ENCODE measurements around the gene RECQL5.
"Not testable (repeated sequence)": the region's sequence is repeated elsewhere in the genome, so short reads cannot be mapped to it uniquely, and the experiment has no call there.

RECQL5 gene

DNA sequence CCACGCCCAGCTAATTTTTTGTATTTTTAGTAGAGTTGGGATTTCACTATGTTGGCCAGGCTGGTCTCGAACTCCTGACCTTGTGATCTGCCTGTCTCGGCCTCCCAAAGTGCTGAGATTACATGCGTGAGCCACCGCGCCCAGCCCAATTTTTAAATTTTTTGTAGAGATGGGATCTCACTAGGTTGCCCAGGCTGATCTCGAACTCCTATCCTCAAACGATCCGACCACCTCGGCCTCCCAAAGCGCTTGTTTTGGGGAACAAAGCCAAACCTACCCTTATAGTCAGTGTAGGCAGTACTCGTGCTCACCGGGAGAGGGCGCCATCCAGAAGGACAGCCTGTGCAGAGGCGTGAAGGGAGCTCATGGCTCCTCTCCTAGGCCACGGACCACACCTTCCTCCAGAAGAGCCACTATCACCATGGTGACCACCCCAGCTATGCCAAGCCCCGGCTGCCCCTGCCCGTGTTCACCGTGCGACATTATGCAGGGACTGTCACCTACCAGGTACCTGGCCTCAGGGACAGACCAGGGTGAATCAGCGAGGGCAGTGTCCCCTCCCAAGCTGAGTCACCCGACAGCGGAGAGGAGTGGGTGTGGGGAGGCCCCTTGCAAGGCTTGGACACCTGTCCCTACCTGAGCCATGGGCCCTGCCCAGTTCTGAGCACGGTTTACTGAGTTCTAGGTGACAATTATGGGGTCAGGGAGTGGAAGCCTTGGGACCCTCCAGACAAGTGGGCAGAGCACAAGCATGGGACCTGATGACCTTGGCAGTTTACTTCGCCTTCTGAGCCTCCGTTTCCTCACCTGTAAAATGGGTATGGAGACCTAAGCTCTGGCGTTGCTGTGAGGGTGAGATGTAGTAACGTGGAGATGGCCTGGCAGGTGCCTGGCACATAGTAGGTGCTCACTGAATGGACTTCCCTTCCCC, 65.6 kb downstream of the RECQL5 start:
- H3K4me1 Mint-ChIP-seq, result peaks cover 7% of the 10 kb centered on the region
- DNase-seq (ENCODE audit: low spot score in 2 of 2), result peak; percentile 67 to 69
- peak; percentile 88 for ATAC-seq (ENCODE audit: low read depth)
- H3K4me3 Mint-ChIP-seq, result no peak overlapping the region
- peaks cover 2% of the 10 kb centered on the region for H3K27me3 Mint-ChIP-seq
- H3K36me3 Mint-ChIP-seq, result peaks cover 1% of the 10 kb centered on the region
- H3K27ac Mint-ChIP-seq, result no peak overlapping the region
- H3K9me3 Mint-ChIP-seq, result no peaks in the 10 kb centered on the region

DNA sequence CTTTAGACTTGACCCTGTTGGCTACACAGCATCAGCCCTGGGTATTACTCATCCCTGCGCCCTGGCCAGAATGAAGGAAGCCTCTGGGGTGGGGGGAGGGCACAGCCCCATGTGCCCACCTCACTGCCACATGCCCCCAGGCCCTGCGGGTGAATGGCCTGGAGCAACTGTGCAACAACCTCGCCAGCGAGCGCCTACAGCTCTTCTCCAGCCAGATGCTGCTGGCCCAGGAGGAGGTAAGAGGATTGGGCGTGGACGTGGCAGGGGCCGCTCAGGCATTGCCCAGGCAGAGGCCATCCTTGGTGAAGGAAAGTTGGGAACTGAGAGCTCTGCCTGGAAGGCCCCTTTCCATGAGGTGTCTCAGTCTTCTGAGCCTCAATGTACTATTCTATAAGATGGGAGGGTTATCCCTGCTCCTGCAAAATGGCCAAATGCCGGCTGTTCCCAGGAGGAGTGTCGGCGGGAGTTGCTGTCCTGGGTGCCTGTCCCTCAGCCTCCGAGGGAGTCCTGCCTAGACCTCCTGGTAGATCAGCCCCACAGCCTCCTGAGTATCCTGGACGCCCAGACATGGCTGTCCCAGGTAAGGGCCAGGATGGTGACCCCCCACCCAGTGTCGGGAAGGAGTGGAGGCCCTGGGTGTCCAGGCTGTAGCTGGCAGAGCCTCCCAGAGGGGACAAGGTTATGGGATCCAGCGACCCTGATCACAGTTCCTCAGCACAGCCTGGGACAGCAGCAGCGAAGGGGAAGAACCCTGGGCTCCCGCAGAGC, 70.5 kb downstream of the RECQL5 start:
- H3K27ac Mint-ChIP-seq, result no peak overlapping the region
- H3K36me3 Mint-ChIP-seq, result no peaks in the 10 kb centered on the region
- DNase-seq (ENCODE audit: low spot score in 2 of 2), result no peak
- H3K4me1 Mint-ChIP-seq, result peaks cover 4% of the 10 kb centered on the region
- H3K9me3 Mint-ChIP-seq, result no peaks in the 10 kb centered on the region
- H3K4me3 Mint-ChIP-seq, result no peak overlapping the region
- no peak for ATAC-seq (ENCODE audit: low read depth)
- no peaks in the 10 kb centered on the region for H3K27me3 Mint-ChIP-seq

DNA sequence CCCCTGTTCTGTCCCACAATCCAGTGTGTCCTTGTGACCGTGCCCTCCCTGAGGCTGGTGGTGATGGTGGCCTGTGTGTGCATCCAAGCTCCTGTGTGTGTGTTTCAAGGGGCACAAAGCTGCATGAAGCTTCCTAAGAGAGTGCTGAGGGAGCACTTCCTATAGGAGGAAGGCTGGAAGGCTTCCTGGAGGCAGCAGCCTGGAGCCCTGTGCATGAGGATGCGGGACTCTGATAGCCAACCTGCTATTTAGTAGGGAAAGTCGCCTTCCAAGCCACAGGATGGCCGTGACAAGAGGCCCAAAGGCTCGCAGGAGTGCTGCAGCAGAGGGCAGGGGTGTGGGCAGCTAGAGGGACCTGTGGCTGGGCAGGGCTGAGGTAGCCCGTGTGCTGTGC, 71.0 kb downstream of the RECQL5 start:
- DNase-seq (ENCODE audit: low spot score in 2 of 2) (no peak), ATAC-seq (ENCODE audit: low read depth) (no peak)
- no peaks in the 10 kb centered on the region for H3K9me3 Mint-ChIP-seq
- no peaks in the 10 kb centered on the region for H3K36me3 Mint-ChIP-seq
- no peaks in the 10 kb centered on the region for H3K27me3 Mint-ChIP-seq
- no peak overlapping the region for H3K27ac Mint-ChIP-seq
- H3K4me1 Mint-ChIP-seq, result peaks cover 5% of the 10 kb centered on the region
- no peak overlapping the region for H3K4me3 Mint-ChIP-seq

DNA sequence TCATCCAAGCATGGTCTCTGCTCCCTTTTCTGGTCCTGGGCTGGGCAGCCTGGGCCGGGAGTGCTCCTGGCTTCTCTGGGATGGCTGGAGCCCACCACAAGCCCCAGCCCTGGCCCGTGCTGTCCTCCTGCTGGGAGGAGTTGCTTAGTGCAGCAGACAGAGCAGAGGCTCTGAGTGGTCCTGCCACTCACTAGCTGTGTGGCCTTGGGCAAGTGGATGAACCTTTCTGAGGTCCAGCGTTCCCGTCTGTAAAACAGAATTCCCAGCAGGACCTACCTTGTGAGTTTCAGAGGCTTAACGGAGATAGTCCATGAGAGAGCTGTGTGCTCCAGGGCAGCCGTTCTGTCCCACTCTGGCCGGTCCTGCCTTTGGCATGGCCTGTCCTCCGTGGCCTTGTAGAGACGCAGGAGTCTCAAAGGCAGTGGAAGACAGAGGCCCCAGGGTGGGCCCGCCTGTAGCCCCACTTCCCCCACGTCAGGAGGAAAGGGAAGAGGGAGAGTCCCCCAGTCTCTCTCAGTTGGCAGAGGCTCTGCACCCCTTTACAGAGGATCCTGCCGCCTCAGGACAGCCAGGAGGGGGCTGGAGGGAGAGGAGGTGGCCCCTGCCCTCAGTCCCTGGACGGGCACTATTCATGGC, 71.6 kb downstream of the RECQL5 start:
- Mint-ChIP-seq H3K36me3 (no peaks in the 10 kb centered on the region), H3K27me3 (no peaks in the 10 kb centered on the region), H3K9me3 (no peaks in the 10 kb centered on the region), H3K4me1 (peaks cover 7% of the 10 kb centered on the region), H3K4me3 (no peak overlapping the region), H3K27ac (no peak overlapping the region)
- no peak for DNase-seq (ENCODE audit: low spot score in 2 of 2)
- no peak for ATAC-seq (ENCODE audit: low read depth)

DNA sequence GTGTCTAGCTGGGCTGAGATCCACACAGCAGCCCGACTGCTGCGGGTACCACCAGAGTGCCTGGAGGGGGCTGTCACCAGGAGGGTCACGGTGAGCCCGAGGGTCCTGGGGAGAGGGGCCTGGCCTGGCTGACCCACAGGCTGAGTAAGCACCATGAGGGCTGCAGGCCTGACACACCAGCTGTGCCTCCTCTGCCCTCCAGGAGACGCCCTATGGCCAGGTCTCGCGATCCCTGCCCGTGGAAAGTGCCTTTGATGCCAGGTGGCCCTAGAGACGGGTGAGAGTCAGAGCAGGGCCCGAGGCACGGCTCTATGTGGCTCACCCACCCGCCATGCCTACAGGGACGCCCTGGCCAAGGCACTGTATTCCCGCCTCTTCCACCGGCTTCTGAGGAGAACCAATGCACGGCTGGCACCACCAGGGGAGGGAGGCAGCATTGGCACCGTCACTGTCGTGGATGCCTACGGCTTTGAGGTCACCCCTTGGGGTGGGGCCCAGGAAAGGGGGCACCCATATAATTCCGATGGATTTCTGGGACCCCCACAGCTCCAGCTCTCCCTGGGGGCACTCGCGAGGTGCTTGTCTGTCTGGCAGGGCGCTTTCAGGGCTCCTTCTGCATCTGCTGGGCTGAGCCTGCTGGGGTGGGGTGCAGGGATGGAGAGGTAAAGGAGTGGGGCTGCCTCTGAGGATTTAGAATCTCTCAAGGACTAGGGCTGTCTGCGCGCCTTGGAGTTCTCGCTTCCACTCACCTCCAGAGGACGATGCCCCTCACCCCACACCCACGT, 72.3 kb downstream of the RECQL5 start:
- no peaks in the 10 kb centered on the region for H3K36me3 Mint-ChIP-seq
- peaks cover 10% of the 10 kb centered on the region for H3K4me1 Mint-ChIP-seq
- DNase-seq (ENCODE audit: low spot score in 2 of 2), result no peak
- no peak overlapping the region for H3K27ac Mint-ChIP-seq
- H3K4me3 Mint-ChIP-seq, result no peak overlapping the region
- H3K9me3 Mint-ChIP-seq, result no peaks in the 10 kb centered on the region
- ATAC-seq (ENCODE audit: low read depth), result no peak
- no peaks in the 10 kb centered on the region for H3K27me3 Mint-ChIP-seq

DNA sequence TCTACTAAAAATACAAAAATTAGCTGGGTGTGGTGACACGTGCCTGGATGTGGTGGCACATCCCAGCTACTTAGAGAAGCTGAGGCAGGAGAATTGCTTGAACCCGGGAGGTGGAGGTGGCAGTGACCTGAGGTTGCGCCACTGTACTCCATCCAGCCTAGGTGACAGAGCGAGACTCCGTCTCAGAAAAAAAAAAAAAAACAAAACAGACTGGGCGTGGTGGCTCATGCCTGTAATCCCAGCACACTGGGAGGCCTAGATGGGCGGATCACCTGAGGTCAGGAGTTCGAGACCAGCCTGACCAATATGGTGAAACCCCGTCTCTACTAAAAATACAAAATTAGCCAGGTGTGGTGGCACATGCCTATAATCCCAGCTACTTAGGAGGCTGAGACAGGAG, 73.5 kb downstream of the RECQL5 start:
- H3K9me3 Mint-ChIP-seq; ATAC-seq (ENCODE audit: low read depth); H3K27ac Mint-ChIP-seq; H3K4me3 Mint-ChIP-seq; H3K27me3 Mint-ChIP-seq; H3K36me3 Mint-ChIP-seq; DNase-seq (ENCODE audit: low spot score in 2 of 2): not testable (repeated sequence)
- H3K4me1 Mint-ChIP-seq, result peaks cover 10% of the 10 kb centered on the region

DNA sequence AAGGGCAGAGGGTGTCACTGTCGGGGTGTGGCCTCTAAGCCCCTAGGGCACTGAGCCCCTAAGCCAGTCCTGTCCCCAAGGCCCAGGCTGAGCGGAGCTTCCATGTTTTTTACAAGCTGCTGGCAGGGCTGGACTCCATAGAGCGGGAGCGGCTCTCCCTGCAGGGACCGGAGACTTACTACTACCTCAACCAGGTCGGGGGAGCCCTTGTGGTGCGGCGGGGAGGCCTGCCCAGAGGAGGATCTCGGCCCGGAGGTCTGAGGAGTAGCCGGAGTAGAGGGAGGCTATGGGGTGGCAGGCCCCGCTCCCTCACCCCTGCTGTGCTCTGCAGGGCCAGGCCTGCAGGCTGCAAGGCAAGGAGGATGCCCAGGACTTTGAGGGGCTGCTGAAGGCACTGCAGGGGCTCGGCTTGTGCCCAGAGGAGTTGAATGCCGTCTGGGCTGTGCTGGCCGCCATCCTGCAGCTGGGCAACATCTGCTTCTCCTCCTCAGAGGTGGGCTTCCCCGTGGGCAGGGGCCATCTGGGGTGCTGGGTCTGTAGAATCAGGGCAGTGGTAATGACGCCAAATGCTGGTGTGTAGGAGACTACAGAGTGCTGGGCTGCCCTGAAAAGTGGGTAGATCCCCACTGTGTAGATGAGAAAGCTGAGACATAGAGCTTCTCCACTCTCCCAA, 74.5 kb downstream of the RECQL5 start:
- DNase-seq (ENCODE audit: low spot score in 2 of 2), result no peak
- H3K36me3 Mint-ChIP-seq, result no peaks in the 10 kb centered on the region
- H3K27ac Mint-ChIP-seq, result no peak overlapping the region
- no peak overlapping the region for H3K4me3 Mint-ChIP-seq
- no peak for ATAC-seq (ENCODE audit: low read depth)
- H3K9me3 Mint-ChIP-seq, result no peaks in the 10 kb centered on the region
- H3K27me3 Mint-ChIP-seq, result no peaks in the 10 kb centered on the region
- peaks cover 10% of the 10 kb centered on the region for H3K4me1 Mint-ChIP-seq

- H3K4me1 Mint-ChIP-seq, result peaks cover 10% of the 10 kb centered on the region
- H3K27ac Mint-ChIP-seq, result no peak overlapping the region
- no peak for DNase-seq (ENCODE audit: low spot score in 2 of 2)
- no peaks in the 10 kb centered on the region for H3K36me3 Mint-ChIP-seq
- no peaks in the 10 kb centered on the region for H3K27me3 Mint-ChIP-seq
- H3K4me3 Mint-ChIP-seq, result no peak overlapping the region
- no peaks in the 10 kb centered on the region for H3K9me3 Mint-ChIP-seq
- ATAC-seq (ENCODE audit: low read depth), result no peak
These were observed 75.1 kb downstream of the RECQL5 start for GRCh38 chr17:75591722-75592302.

DNA sequence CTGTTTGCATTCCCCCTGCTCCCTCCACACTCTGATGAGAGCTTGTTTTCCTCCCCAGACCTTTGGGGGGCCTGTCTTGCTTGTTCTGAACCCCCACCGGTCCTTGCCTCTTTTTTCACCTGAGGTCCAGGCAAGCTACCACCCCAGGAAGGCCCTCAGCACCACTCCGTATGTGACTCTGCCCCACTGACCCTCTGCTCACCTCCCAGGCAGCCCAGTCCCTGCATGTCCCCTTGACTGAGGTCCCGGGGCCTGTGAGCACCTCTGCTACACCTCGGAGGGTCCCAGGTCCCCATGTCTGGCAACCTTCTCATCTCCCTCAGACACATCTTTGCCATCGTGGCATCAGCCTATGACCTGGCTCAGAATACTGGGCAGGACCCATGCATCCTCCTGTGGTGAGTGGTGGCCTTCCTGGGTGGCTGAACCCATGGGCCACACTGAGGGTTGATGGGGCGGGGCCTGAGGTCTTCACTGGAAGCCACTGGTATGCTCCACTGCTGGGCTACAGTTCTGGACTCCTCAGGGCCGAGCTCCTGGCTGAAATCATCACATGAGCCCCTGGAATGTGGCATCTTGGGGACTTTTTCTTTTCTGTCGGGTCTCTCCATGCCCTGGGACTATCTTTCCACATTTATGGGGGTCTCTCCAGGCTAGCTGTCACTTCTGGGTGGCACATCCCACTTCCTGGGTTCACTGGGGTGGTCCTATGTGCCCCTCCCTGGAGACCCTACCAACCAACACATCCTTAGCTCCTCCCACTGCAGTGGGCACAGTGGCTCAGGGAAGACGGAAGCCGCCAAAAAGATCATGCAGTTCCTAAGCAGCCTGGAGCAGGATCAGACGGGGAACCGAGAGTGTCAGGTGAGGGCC, 75.9 kb downstream of the RECQL5 start:
- H3K4me3 Mint-ChIP-seq, result peak overlapping the region; percentile 69
- no peak for DNase-seq (ENCODE audit: low spot score in 2 of 2)
- H3K9me3 Mint-ChIP-seq, result no peaks in the 10 kb centered on the region
- ATAC-seq (ENCODE audit: low read depth), result no peak
- peaks cover 10% of the 10 kb centered on the region for H3K4me1 Mint-ChIP-seq
- H3K36me3 Mint-ChIP-seq, result no peaks in the 10 kb centered on the region
- no peaks in the 10 kb centered on the region for H3K27me3 Mint-ChIP-seq
- no peak overlapping the region for H3K27ac Mint-ChIP-seq

DNA sequence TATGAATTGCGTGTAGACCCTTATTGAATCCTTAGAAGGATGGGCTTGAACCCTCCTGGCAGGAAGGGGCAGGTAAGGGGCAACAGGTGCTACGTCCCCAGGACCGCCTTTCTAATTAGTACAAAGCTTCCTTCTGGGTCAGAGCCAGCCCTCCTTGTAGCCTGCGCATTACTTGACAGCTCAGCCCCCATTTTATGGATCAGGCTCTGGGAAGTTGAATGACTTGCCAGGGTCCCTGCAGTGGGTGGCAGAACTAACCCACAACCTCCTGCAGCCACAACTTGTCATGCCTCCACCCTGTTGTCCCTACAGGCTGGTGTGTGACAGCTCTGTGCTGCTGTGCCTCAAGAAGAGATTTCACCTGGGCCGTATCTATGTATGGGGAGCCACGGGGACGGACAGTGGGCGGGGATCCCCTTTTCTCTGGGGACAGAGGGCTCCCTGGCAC, 76.6 kb downstream of the RECQL5 start:
- peaks cover 10% of the 10 kb centered on the region for H3K4me1 Mint-ChIP-seq
- H3K4me3 Mint-ChIP-seq, result peak overlapping the region; percentile 29
- H3K36me3 Mint-ChIP-seq, result no peaks in the 10 kb centered on the region
- DNase-seq (ENCODE audit: low spot score in 2 of 2), result no peak
- H3K9me3 Mint-ChIP-seq, result no peaks in the 10 kb centered on the region
- no peaks in the 10 kb centered on the region for H3K27me3 Mint-ChIP-seq
- H3K27ac Mint-ChIP-seq, result no peak overlapping the region
- ATAC-seq (ENCODE audit: low read depth), result no peak

DNA sequence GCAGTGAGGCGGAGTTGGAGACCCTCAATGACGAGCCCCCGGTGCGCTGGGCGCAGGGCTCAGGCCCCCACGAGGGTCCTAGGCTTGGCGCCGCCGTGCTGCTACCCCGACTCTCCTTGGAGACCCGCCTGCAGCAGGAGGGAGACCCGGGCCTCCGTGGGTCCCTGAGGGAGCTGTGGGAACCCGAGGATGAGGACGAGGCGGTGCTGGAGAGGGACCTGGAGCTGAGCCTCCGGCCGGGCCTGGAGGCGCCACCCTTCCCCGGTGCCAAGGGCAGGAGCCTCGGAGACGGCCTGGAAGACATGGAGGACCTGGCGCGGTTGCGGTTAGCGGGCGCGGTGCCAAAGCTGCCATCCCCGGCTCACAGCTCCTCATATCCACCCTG, 77.0 kb downstream of the RECQL5 start:
- no peak for DNase-seq (ENCODE audit: low spot score in 2 of 2)
- H3K27ac Mint-ChIP-seq, result no peak overlapping the region
- no peak for ATAC-seq (ENCODE audit: low read depth)
- no peaks in the 10 kb centered on the region for H3K27me3 Mint-ChIP-seq
- peaks cover 10% of the 10 kb centered on the region for H3K4me1 Mint-ChIP-seq
- H3K36me3 Mint-ChIP-seq, result no peaks in the 10 kb centered on the region
- peak overlapping the region; percentile 29 for H3K4me3 Mint-ChIP-seq
- H3K9me3 Mint-ChIP-seq, result no peaks in the 10 kb centered on the region

Measured in memory B cell (primary cell).